A172 (cell line): ENCODE data around the gene ITGB3. TPM values are rescaled to one million over a fixed set of nuclear protein-coding genes. Genes with fewer than 3 reads are reported as not detected.
"Not testable (repeated sequence)": the region's sequence is repeated elsewhere in the genome, so short reads cannot be mapped to it uniquely, and the experiment has no call there.

Experiments
- DNase-seq: peaks from one replicate; pipeline ENCODE4 v3.0.0-alpha.2; 2015; ENCODE audit warnings: low spot score
- total RNA-seq: library from RNA; depleted of rRNA; stranded (reverse); fragments of >200 nt; shearing (Covaris generic); gene quantifications from 2 replicates; pipeline ENCODE4 v1.2.3, GENCODE V29; 2014

ITGB3 gene
- total RNA-seq, 1 experiment from 2014 or later, result not detected

- no peak for DNase-seq
Observed at GRCh38 chr17:47223007-47223406, 30.6 kb upstream of the ITGB3 start.

- DNase-seq, result no peak
Observed at GRCh38 chr17:47223460-47223859, 30.2 kb upstream of the ITGB3 start.

- not testable (repeated sequence) for DNase-seq
Observed at GRCh38 chr17:47224077-47224476, 29.6 kb upstream of the ITGB3 start.

DNA sequence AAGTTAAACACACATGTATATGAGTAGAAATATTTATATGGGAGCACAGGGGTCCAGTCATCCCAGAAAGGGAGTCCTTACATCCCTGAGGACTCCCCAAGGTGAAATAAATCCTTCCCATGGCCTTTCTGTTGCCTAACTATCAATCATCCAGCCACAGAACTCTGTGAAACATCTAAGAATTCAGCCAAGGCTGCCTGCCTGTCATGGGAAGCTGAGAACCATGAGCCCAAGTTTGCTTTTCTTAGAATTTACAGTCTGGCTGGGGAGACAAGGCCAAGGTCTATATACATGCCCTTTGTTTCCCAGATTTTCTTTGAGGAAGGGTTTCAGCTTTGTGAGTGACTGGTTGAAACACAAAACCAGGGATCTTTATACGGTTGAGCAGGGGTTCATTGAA lies 28.7 kb upstream of the ITGB3 start:
- DNase-seq, result no peak

GRCh38 chr17:47225436-47225858 lies 28.2 kb upstream of the ITGB3 start:
- DNase-seq, result peak; percentile 89

- no peak for DNase-seq
Observed at GRCh38 chr17:47225911-47226688, 27.5 kb upstream of the ITGB3 start.

DNA sequence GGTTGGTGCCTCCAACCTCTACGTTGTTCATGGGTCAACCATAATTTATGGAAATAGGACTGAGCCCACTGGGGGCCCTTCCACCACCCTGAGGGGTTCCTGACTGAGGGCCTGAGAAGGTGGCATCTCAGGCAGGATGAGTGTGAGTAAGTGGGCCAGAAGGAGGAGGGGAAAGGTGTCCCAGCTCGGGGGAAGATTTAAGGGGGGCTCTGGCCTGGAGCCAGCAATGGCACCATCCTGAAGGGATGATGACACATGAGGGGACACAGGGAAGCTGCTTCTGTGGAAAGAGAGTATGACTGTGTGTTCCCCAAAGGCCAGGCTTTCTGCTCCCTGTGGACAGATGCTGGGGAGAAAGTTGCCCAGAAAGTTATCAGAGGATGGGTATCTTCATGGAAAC lies 25.8 kb upstream of the ITGB3 start:
- no peak for DNase-seq

GRCh38 chr17:47229535-47230443 lies 23.8 kb upstream of the ITGB3 start:
- peak; percentile 90 for DNase-seq

GRCh38 chr17:47230864-47231263 lies 22.8 kb upstream of the ITGB3 start:
- no peak for DNase-seq

DNA sequence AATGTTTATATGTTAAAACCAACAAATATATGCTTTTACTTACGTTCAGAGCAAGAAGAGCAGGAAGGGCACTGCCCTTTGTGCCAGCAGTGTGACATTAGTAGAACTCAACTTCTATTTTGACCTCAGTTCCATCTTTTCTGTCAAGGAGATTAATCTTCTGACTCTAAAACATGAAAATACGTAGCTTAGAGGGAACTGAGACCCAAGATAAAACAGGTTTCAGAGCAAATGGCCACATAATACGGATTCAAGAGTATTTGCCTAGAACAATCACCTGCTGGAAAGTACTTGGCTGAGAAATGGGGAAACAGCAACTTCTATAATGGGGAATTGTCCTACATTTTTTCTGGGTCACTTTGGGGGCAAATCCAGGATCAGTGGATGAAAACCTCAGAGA lies 22.3 kb upstream of the ITGB3 start:
- DNase-seq, result no peak

DNA sequence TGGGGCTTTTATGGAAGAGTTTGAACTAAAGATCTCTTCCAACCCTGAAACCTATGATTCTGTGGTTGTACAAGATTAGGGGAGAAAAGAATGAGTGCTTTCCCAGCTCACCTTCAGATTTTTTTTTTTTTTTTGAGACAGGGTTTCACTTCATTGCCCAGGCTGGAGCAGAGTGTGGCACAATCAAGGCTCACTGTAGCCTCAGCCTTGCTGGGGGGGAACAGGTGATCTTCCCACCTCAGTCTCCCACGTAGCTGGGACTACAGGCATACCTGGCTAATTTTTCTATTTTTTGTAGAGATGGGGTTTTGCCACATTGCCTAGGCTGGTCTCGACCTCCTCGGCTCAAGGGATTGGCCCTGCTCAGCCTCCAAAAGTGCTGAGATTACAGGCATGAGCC lies 21.8 kb upstream of the ITGB3 start:
- DNase-seq, result no peak

DNA sequence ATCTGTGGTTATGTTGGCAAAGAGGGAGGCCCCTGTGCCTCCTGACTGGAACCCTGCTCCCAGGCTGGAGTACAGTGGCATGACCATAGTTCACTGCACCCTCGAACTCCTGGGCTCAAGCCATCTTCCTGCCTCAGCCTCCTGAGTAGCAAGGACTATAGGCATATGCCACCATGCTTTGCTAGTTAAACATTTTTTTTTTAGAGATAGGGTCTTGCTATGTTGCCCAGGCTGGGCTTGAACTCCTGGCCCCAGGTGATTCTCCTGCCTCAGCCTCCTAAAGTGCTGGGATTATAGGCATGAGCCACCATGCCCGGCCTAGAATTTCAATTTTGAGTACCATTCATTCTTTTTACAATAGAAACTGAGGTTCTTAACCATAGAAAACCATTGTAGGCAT lies 21.2 kb upstream of the ITGB3 start:
- no peak for DNase-seq

- no peak for DNase-seq
Observed at GRCh38 chr17:47235506-47235905, 18.1 kb upstream of the ITGB3 start.

- DNase-seq, result no peak
Observed at GRCh38 chr17:47235923-47236322, 17.7 kb upstream of the ITGB3 start.

- DNase-seq, result no peak
Observed at GRCh38 chr17:47237841-47238240, 15.8 kb upstream of the ITGB3 start.

- no peak for DNase-seq
Observed at GRCh38 chr17:47238321-47239010, 15.2 kb upstream of the ITGB3 start.

DNA sequence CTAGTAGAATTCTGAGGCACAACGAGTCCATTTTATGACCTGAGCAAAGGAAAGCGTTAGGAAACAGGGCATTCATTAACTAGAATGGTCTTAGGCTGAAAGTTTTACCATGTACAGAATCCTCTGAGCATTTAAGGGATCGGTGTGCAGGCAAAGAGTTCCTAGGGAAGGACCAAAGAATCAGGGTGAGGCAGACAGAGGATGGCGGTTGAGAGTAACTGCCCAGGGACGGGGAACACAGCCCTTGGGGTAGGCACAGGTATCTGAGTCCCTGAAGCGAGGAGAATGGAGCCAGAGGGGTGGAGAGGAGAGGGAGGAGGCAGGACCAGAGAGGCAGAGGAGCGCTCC lies 14.0 kb upstream of the ITGB3 start:
- no peak for DNase-seq

- DNase-seq, result peak; percentile 100
Observed at GRCh38 chr17:47239967-47240651, 13.5 kb upstream of the ITGB3 start.

- DNase-seq, result no peak
Observed at GRCh38 chr17:47240806-47241205, 12.8 kb upstream of the ITGB3 start.

- no peak for DNase-seq
Observed at GRCh38 chr17:47242648-47243047, 11.0 kb upstream of the ITGB3 start.

- DNase-seq, result no peak
Observed at GRCh38 chr17:47243737-47244598, 9.7 kb upstream of the ITGB3 start.
